Measurements from ENCODE around the gene MCF2L.

DNA sequence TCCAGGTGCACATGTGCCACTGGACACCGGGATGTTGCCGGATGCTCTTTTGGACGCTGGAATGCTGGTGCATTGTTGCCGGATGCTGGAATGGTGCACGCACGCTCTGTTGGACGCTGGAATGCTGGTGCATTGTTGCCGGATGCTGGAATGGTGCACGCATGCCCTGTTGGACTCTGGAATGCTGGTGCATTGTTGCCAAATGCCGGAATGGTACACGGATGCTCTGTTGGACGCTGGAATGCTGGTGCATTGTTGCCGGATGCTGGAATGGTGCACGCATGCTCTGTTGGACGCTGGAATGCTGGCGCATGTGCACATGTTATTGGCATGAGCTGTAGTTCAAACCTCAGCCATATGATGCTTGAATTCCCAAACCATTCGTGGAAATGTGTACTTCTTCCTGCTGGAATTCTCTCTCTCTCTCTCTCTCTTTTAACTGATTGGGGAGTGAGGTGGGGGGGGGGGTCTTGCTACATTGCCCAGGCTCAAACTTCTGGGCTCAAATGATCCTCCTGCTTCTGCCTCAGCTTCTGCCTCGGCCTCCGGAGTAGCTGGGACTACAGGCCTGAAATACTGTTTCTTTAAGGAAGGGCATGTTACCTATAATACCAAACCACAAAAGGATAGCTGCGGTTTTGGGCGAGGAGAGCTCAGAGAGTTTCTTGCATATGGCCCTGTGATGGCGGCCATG, 1.2 kb upstream of the MCF2L start:
- TF ChIP-seq, protein P1, sequence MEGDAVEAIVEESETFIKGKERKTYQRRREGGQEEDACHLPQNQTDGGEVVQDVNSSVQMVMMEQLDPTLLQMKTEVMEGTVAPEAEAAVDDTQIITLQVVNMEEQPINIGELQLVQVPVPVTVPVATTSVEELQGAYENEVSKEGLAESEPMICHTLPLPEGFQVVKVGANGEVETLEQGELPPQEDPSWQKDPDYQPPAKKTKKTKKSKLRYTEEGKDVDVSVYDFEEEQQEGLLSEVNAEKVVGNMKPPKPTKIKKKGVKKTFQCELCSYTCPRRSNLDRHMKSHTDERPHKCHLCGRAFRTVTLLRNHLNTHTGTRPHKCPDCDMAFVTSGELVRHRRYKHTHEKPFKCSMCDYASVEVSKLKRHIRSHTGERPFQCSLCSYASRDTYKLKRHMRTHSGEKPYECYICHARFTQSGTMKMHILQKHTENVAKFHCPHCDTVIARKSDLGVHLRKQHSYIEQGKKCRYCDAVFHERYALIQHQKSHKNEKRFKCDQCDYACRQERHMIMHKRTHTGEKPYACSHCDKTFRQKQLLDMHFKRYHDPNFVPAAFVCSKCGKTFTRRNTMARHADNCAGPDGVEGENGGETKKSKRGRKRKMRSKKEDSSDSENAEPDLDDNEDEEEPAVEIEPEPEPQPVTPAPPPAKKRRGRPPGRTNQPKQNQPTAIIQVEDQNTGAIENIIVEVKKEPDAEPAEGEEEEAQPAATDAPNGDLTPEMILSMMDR (optimal IDR thresholded peaks at IDR 0.05 in 1 of 3, IDR thresholded peaks at IDR 0.05 in 1 of 3, conservative IDR thresholded peaks at IDR 0.05 in 1 of 3; ENCODE audit: extremely low read depth in 1 of 3, insufficient read depth in 2 of 3, low read length in 3 of 3): no peak
- no peak for TF ChIP-seq EZH2 (IDR thresholded peaks at IDR 0.05; ENCODE audit: low read length)

All from keratinocyte (primary cell).